Neural progenitor cell (in vitro differentiated cells): Measurements from ENCODE around the gene GOLIM4. TPM values are rescaled to one million over a fixed set of nuclear protein-coding genes. Genes with fewer than 3 reads are reported as not detected.
"Not testable (repeated sequence)": the region's sequence is repeated elsewhere in the genome, so short reads cannot be mapped to it uniquely, and the experiment has no call there.

ENCODE experiments used
- DNase-seq: peaks from one replicate; pipeline ENCODE4 v3.0.0-alpha.2; 2016; ENCODE audit warnings: low spot score
- H2AFZ ChIP-seq: fragments of 200-600 bp; sonication (generic); replicated peaks from 2 replicates; pipeline ENCODE4 v1.6.1; 2016; ENCODE audit warnings: antibody characterized with exemption
- H3F3A ChIP-seq: fragments of 200-600 bp; sonication (generic); 2 replicates; pipeline ENCODE4 v1.6.1; 2016; ENCODE audit warnings: antibody characterized with exemption, low read depth
- H3K27ac ChIP-seq: fragments of 200-600 bp; sonication (generic); 2 replicates; pipeline ENCODE4 v1.5.1; 2016; ENCODE audit warnings: mild to moderate bottlenecking
- H3K27me3 ChIP-seq: fragments of 200-600 bp; sonication (generic); 2 replicates; pipeline ENCODE4 v1.6.1; 2016; ENCODE audit warnings: mild to moderate bottlenecking, moderate library complexity
- H3K36me3 ChIP-seq: fragments of 200-600 bp; sonication (generic); 2 replicates; pipeline ENCODE4 v1.5.1; 2016
- H3K4me1 ChIP-seq: fragments of 200-600 bp; sonication (generic); 2 replicates; pipeline ENCODE4 v1.6.1; 2016; ENCODE audit warnings: mixed run types
- H3K4me2 ChIP-seq: fragments of 200-600 bp; sonication (generic); 2 replicates; pipeline ENCODE4 v1.6.1; 2016
- H3K4me3 ChIP-seq: fragments of 200-600 bp; sonication (generic); 2 replicates; pipeline ENCODE4 v1.5.1; 2016
- H3K79me2 ChIP-seq: fragments of 200-600 bp; sonication (generic); 2 replicates; pipeline ENCODE4 v1.6.1; 2016; ENCODE audit warnings: low read depth
- H3K9ac ChIP-seq: fragments of 200-600 bp; sonication (generic); 2 replicates; pipeline ENCODE4 v1.6.1; 2016
- H3K9me3 ChIP-seq: fragments of 200-600 bp; sonication (generic); 2 replicates; pipeline ENCODE4 v1.5.1; 2016; ENCODE audit warnings: low read depth
- H4K20me1 ChIP-seq: fragments of 200-600 bp; sonication (generic); 2 replicates; pipeline ENCODE4 v1.6.1; 2016; ENCODE audit warnings: low read depth
- H3K27ac Mint-ChIP-seq: 3 replicates; pipeline ENCODE4 v1.8.0; 2021; ENCODE audit warnings: mixed read lengths
- H3K27me3 Mint-ChIP-seq: 2 replicates; pipeline ENCODE4 v1.8.0; 2022; ENCODE audit warnings: low read depth, mild to moderate bottlenecking, inconsistent platforms, moderate library complexity, mixed read lengths; ENCODE audit not compliant: insufficient read depth
- H3K36me3 Mint-ChIP-seq: 3 replicates; pipeline ENCODE4 v1.8.0; 2021; ENCODE audit warnings: mixed read lengths
- H3K4me1 Mint-ChIP-seq: 3 replicates; pipeline ENCODE4 v1.8.0; 2021; ENCODE audit warnings: mixed read lengths
- H3K4me3 Mint-ChIP-seq: 3 replicates; pipeline ENCODE4 v1.8.0; 2021; ENCODE audit warnings: mild to moderate bottlenecking, moderate library complexity, mixed read lengths
- H3K9me3 Mint-ChIP-seq: 3 replicates; pipeline ENCODE4 v1.8.0; 2020; ENCODE audit warnings: mixed read lengths
- CTCF ChIP-seq: fragments of 200-600 bp; sonication (generic); IDR thresholded peaks from 2 replicates; pipeline ENCODE4 v1.5.1; 2017; ENCODE audit warnings: antibody characterized with exemption, mild to moderate bottlenecking
- EZH2 ChIP-seq: fragments of 200-600 bp; sonication (generic); IDR thresholded peaks from 2 replicates; pipeline ENCODE4 v1.6.1; 2017; ENCODE audit warnings: antibody characterized with exemption, mild to moderate bottlenecking, moderate library complexity
- EZH2phosphoT487 ChIP-seq: fragments of 200-600 bp; sonication (generic); IDR thresholded peaks from 2 replicates; pipeline ENCODE4 v1.6.1; 2017; ENCODE audit warnings: antibody characterized with exemption
- total RNA-seq: library from RNA; depleted of rRNA; stranded (reverse); fragments of >200 nt; gene quantifications from 2 replicates; pipeline ENCODE4 v1.2.3, GENCODE V29; 2015; ENCODE audit warnings: low replicate concordance

GOLIM4 gene
- total RNA-seq, 1 donor from 2014 or later = 22.9 TPM

- H3K79me2 ChIP-seq = peaks cover 30% of the 10 kb centered on the region
- no peaks in the 10 kb centered on the region for H3K27me3 Mint-ChIP-seq
- H3F3A ChIP-seq = no peaks in the 10 kb centered on the region
Measured at GRCh38 chr3:168058481-168058880, 37.2 kb downstream of the GOLIM4 start.

GRCh38 chr3:168056398-168057230 is 39.1 kb downstream of the GOLIM4 start:
- not testable (repeated sequence) for H3K4me1 Mint-ChIP-seq
- peaks cover 37% of the 10 kb centered on the region for H3K79me2 ChIP-seq

More at GRCh38 chr3:168058481-168058880, 37.2 kb downstream of the GOLIM4 start:
- Mint-ChIP-seq H3K36me3 (peaks cover 12% of the 10 kb centered on the region), H3K4me3 (no peak overlapping the region), H3K27ac (no peak overlapping the region), H3K4me1 (no peaks in the 10 kb centered on the region), H3K9me3 (peaks cover 21% of the 10 kb centered on the region)
- no peaks in the 10 kb centered on the region for H3K36me3 ChIP-seq
- H3K9ac ChIP-seq = no peak overlapping the region
- no peak overlapping the region for H3K4me3 ChIP-seq
- no peaks in the 10 kb centered on the region for H3K9me3 ChIP-seq
- H3K4me1 ChIP-seq = no peaks in the 10 kb centered on the region
- H3K27ac ChIP-seq = no peak overlapping the region
- no peak for DNase-seq
- H4K20me1 ChIP-seq = no peaks in the 10 kb centered on the region
- no peak for TF ChIP-seq CTCF
- no peak for TF ChIP-seq EZH2
- no peak for TF ChIP-seq EZH2phosphoT487
- H2AFZ ChIP-seq = no peak overlapping the region
- H3K4me2 ChIP-seq = no peak overlapping the region
- H3K27me3 ChIP-seq = no peaks in the 10 kb centered on the region

GRCh38 chr3:168054447-168054846 is 41.3 kb downstream of the GOLIM4 start:
- no peak for DNase-seq
- TF ChIP-seq CTCF = no peak
- TF ChIP-seq EZH2 = no peak
- TF ChIP-seq EZH2phosphoT487 = no peak

More at GRCh38 chr3:168056398-168057230, 39.1 kb downstream of the GOLIM4 start:
- not testable (repeated sequence) for H3K4me3 ChIP-seq, H3K9me3 ChIP-seq, H3K4me2 ChIP-seq, H4K20me1 ChIP-seq, H2AFZ ChIP-seq, H3F3A ChIP-seq, H3K36me3 ChIP-seq, H3K27me3 ChIP-seq, H3K27ac ChIP-seq, H3K4me3 Mint-ChIP-seq, DNase-seq, H3K27me3 Mint-ChIP-seq, H3K9ac ChIP-seq, H3K4me1 ChIP-seq, H3K27ac Mint-ChIP-seq
- peaks cover 12% of the 10 kb centered on the region for H3K36me3 Mint-ChIP-seq
- peaks cover 21% of the 10 kb centered on the region for H3K9me3 Mint-ChIP-seq

GRCh38 chr3:168053115-168053514 is 42.6 kb downstream of the GOLIM4 start:
- no peaks in the 10 kb centered on the region for H4K20me1 ChIP-seq
- peaks cover 29% of the 10 kb centered on the region for H3K79me2 ChIP-seq
- no peak for TF ChIP-seq EZH2

More at GRCh38 chr3:168054447-168054846, 41.3 kb downstream of the GOLIM4 start:
- Mint-ChIP-seq H3K4me3 (no peak overlapping the region), H3K9me3 (peaks cover 21% of the 10 kb centered on the region), H3K36me3 (peaks cover 12% of the 10 kb centered on the region), H3K4me1 (no peaks in the 10 kb centered on the region), H3K27ac (no peak overlapping the region), H3K27me3 (no peaks in the 10 kb centered on the region)
- Histone ChIP-seq H3K36me3 (no peaks in the 10 kb centered on the region), H3K9ac (no peak overlapping the region), H3K79me2 (peaks cover 38% of the 10 kb centered on the region), H3K9me3 (no peaks in the 10 kb centered on the region), H3K27ac (no peak overlapping the region), H3F3A (no peaks in the 10 kb centered on the region), H4K20me1 (no peaks in the 10 kb centered on the region), H3K4me2 (no peak overlapping the region), H3K4me1 (no peaks in the 10 kb centered on the region), H3K27me3 (no peaks in the 10 kb centered on the region), H3K4me3 (no peak overlapping the region), H2AFZ (no peak overlapping the region)

More at GRCh38 chr3:168053115-168053514, 42.6 kb downstream of the GOLIM4 start:
- peaks cover 4% of the 10 kb centered on the region for H3K4me1 Mint-ChIP-seq
- no peak overlapping the region for H3K27ac Mint-ChIP-seq
- no peaks in the 10 kb centered on the region for H3K27me3 Mint-ChIP-seq
- H3K9me3 Mint-ChIP-seq = peaks cover 19% of the 10 kb centered on the region
- H3K4me2 ChIP-seq = no peak overlapping the region
- H3K36me3 Mint-ChIP-seq = peaks cover 12% of the 10 kb centered on the region
- DNase-seq = no peak
- H3F3A ChIP-seq = no peaks in the 10 kb centered on the region
- H3K9me3 ChIP-seq = no peaks in the 10 kb centered on the region
- no peak overlapping the region for H3K27ac ChIP-seq
- H3K4me3 Mint-ChIP-seq = no peak overlapping the region
- H2AFZ ChIP-seq = no peak overlapping the region
- H3K9ac ChIP-seq = no peak overlapping the region
- H3K4me3 ChIP-seq = no peak overlapping the region
- no peaks in the 10 kb centered on the region for H3K36me3 ChIP-seq
- no peaks in the 10 kb centered on the region for H3K4me1 ChIP-seq
- H3K27me3 ChIP-seq = no peaks in the 10 kb centered on the region
